ENCODE results near the gene SUMO2. TPM values are rescaled to one million over a fixed set of nuclear protein-coding genes. Genes with fewer than 3 reads are reported as not detected.

The SUMO2 gene
- total and polyA plus RNA-seq, 2 experiments from 2014 or later = 70.8 to 465 TPM

DNA sequence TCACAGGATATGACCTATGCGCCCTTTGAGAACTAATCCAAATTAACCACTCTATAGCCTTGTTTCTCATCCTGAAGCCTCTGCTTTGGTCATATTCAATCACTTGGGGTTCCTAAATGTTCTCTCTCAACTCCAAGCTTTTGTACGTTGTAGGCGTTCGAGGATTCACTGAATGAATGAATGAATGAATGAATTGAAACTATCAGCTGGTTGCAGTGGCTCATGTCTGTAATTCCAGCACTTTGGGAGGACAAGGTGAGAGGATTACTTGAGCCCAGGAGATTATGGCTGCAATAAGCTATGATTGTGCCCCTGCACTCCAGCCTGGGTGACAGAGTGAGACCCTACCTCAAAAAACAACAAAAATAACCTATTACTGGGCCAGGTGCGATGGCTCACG lies 5.9 kb upstream of the SUMO2 start:
- no peak overlapping the region for H2AFZ ChIP-seq
- in situ Hi-C loops (cut with MboI) = no loop called here
- 96% methylated on average over 6 of the region's 6 CpGs for WGBS, 2 experiments (ENCODE audit: low coverage in 1 of 2, low lambda C conversion rate in 2 of 2, missing lambda C conversion rate in 2 of 2)

DNA sequence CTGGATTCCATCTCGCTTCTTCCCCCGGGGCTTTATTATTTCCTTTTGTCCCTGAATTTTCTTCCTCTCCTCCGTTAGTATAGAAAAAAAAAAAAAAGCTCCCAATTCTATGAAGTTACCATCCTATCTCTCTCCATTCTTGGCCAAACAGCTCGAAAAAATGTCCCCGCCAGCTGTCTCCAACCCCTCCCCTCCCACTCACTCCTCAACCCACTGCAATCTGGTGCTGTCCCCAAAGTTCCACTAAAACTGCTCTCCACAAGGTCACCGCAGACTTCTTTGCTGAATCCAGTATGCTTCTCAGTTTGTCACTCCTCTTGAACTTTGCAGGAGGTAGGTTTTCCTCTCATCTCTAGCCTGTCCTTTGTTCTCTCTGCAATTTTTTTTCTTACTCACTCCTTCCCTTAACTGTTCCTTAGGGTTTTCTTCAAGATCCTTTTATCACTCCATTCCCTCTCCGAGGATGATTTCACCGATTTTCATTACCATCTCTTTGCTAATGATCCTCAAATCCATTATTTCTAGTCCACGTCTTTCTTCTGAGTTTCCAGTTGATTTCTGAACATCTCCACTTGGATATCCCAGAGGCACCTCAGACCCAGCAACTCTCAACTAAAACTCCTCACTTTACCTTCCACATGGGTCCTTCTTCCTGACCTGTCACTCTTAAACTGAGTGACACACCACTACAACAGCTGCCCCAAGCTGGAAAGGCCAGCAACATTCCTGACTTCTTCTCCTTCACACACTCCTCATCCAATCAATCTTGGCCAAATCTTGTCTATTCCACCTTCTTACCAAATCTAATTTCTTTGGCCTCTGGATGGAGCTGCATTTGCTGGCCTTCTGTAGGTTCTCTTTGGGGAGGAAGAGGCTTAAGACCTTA lies 1.5 kb upstream of the SUMO2 start:
- H3K4me2 ChIP-seq (ENCODE audit: unreplicated experiment) = no peak overlapping the region
- H3K36me3 ChIP-seq (ENCODE audit: low read depth) = peaks cover 8% of the 10 kb centered on the region; the same call in 1 of the 2 replicates
- H3K4me1 ChIP-seq (ENCODE audit: insufficient read depth) = peaks cover 4% of the 10 kb centered on the region
- H3K9me3 ChIP-seq (ENCODE audit: low read depth) = no peaks in the 10 kb centered on the region
- H4K20me1 ChIP-seq (ENCODE audit: insufficient read depth) = no peaks in the 10 kb centered on the region
- no peaks in the 10 kb centered on the region for H3K9me2 ChIP-seq (ENCODE audit: insufficient read depth)
- in situ Hi-C loops (cut with MboI) = no loop called here
- H3K4me3 ChIP-seq = no peak overlapping the region
- H3K27me3 ChIP-seq (replicated peaks; ENCODE audit: insufficient read depth) = no peaks in the 10 kb centered on the region
- no peak for DNase-seq
- WGBS, 2 experiments (ENCODE audit: low coverage in 1 of 2, low lambda C conversion rate in 2 of 2, missing lambda C conversion rate in 2 of 2) = 95 to 96% methylated on average over 9 of the region's 9 CpGs
- H3K27ac ChIP-seq = no peak overlapping the region
- peaks cover 18% of the 10 kb centered on the region for H3F3A ChIP-seq (ENCODE audit: insufficient read depth)
- no peak overlapping the region for H2AFZ ChIP-seq
- TF ChIP-seq EZH2phosphoT487 (IDR thresholded peaks at IDR 0.05; ENCODE audit: insufficient read depth, low read depth) = no peak
- TF ChIP-seq EZH2 (IDR thresholded peaks at IDR 0.05; ENCODE audit: insufficient read depth, poor library complexity, severe bottlenecking) = no peak
- no peak overlapping the region for H3K9ac ChIP-seq
- H3K79me2 ChIP-seq (ENCODE audit: insufficient read depth) = peaks cover 31% of the 10 kb centered on the region

More for the DNA sequence above, 5.9 kb upstream of the SUMO2 start:
- Histone ChIP-seq H3K9me3 (ENCODE audit: low read depth) (no peaks in the 10 kb centered on the region), H3K4me2 (ENCODE audit: unreplicated experiment) (no peak overlapping the region), H3K36me3 (ENCODE audit: low read depth) (no peaks in the 10 kb centered on the region), H3K9ac (no peak overlapping the region), H3K27ac (no peak overlapping the region), H3F3A (ENCODE audit: insufficient read depth) (peaks cover 6% of the 10 kb centered on the region), H3K4me3 (no peak overlapping the region), H4K20me1 (ENCODE audit: insufficient read depth) (no peaks in the 10 kb centered on the region), H3K27me3 (replicated peaks; ENCODE audit: insufficient read depth) (no peaks in the 10 kb centered on the region), H3K4me1 (ENCODE audit: insufficient read depth) (no peaks in the 10 kb centered on the region), H3K79me2 (ENCODE audit: insufficient read depth) (no peaks in the 10 kb centered on the region), H3K9me2 (ENCODE audit: insufficient read depth) (no peaks in the 10 kb centered on the region)
- no peak for DNase-seq
- TF ChIP-seq EZH2 (IDR thresholded peaks at IDR 0.05; ENCODE audit: insufficient read depth, poor library complexity, severe bottlenecking) = no peak
- no peak for TF ChIP-seq EZH2phosphoT487 (IDR thresholded peaks at IDR 0.05; ENCODE audit: insufficient read depth, low read depth)

DNA sequence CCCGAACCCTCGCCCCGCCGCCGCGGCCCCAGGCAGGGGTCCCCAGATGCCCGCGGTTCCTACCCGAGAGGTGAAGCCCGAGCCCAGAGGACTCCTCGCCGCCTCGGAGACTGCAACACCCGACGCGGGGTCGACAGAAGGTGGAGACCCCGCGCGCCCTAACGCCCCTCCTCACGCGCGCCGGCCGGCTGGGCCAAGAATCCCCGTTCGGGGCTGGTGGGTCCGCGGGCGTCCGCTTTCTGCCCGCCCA lies 515 bp downstream of the SUMO2 start:
- Histone ChIP-seq H2AFZ (peak overlapping the region; percentile 46), H3K79me2 (ENCODE audit: insufficient read depth) (peaks cover 51% of the 10 kb centered on the region)
- in situ Hi-C loops (cut with MboI) = no loop called here

DNA sequence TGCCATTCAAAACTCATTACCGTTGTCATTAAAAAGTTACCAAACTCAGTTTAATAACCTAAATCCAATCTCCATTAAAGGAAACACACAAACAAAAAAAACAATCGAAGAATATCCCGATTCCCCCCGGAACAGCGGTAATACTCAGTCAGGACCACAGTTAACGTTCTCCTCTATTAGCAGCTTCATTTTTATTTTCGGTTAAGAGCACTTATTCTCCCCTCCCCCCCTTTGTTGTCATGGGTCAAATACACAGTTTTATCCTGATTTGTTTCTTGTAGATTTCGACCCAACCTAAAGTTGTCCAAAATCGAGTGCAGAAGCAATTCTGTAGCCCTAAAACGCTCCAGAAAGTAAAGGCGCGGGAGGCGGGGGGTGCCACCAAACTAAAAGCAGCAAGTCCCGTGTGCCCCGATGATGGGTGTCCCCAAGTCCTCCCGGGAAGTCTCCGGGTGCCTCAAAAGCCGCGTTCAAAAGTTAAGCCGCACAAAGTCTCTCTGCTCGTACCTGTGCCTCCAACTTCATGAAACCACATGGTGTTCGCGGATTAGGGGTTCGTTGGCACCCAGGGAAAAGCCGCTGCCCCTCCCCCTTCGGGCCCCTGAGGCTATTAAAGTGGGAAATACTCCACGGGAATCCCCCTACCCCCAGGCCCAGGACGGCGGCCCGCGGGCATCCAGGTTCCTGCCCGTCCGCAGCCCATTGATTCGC lies 996 bp downstream of the SUMO2 start:
- in situ Hi-C loops (cut with MboI) = no loop called here
- Histone ChIP-seq H3K9me3 (ENCODE audit: low read depth) (no peaks in the 10 kb centered on the region), H3K27me3 (replicated peaks; ENCODE audit: insufficient read depth) (no peaks in the 10 kb centered on the region), H3K4me1 (ENCODE audit: insufficient read depth) (peaks cover 4% of the 10 kb centered on the region), H3F3A (ENCODE audit: insufficient read depth) (peaks cover 18% of the 10 kb centered on the region), H2AFZ (peak overlapping the region; percentile 46), H3K36me3 (ENCODE audit: low read depth) (peaks cover 16% of the 10 kb centered on the region), H4K20me1 (ENCODE audit: insufficient read depth) (no peaks in the 10 kb centered on the region), H3K27ac (peak overlapping the region; percentile 92), H3K79me2 (ENCODE audit: insufficient read depth) (peaks cover 56% of the 10 kb centered on the region), H3K9me2 (ENCODE audit: insufficient read depth) (no peaks in the 10 kb centered on the region), H3K4me3 (peak overlapping the region; percentile 91), H3K4me2 (ENCODE audit: unreplicated experiment) (peak overlapping the region; percentile 95), H3K9ac (peak overlapping the region; percentile 93)
- no peak for TF ChIP-seq EZH2phosphoT487 (IDR thresholded peaks at IDR 0.05; ENCODE audit: insufficient read depth, low read depth)
- TF ChIP-seq EZH2 (IDR thresholded peaks at IDR 0.05; ENCODE audit: insufficient read depth, poor library complexity, severe bottlenecking) = no peak
- 1 to 2% methylated on average over 33 of the region's 34 CpGs for WGBS, 2 experiments (ENCODE audit: low coverage in 1 of 2, low lambda C conversion rate in 2 of 2, missing lambda C conversion rate in 2 of 2)
- DNase-seq = peak; percentile 68

More for the DNA sequence above, 515 bp downstream of the SUMO2 start:
- H3K4me1 ChIP-seq (ENCODE audit: insufficient read depth) = peaks cover 4% of the 10 kb centered on the region
- H4K20me1 ChIP-seq (ENCODE audit: insufficient read depth) = no peaks in the 10 kb centered on the region
- peak overlapping the region; percentile 95 for H3K4me2 ChIP-seq (ENCODE audit: unreplicated experiment)
- H3K9me2 ChIP-seq (ENCODE audit: insufficient read depth) = no peaks in the 10 kb centered on the region
- peak overlapping the region; percentile 92 for H3K27ac ChIP-seq
- no peaks in the 10 kb centered on the region for H3K27me3 ChIP-seq (replicated peaks; ENCODE audit: insufficient read depth)
- H3K36me3 ChIP-seq (ENCODE audit: low read depth) = peaks cover 15% of the 10 kb centered on the region; the same call in 1 of the 2 replicates
- H3K4me3 ChIP-seq = peak overlapping the region; percentile 91
- peak overlapping the region; percentile 93 for H3K9ac ChIP-seq
- no peak for TF ChIP-seq EZH2phosphoT487 (IDR thresholded peaks at IDR 0.05; ENCODE audit: insufficient read depth, low read depth)
- no peak for DNase-seq
- 0 to 1% methylated on average over 29 to 30 of the region's 33 CpGs for WGBS, 2 experiments (ENCODE audit: low coverage in 1 of 2, low lambda C conversion rate in 2 of 2, missing lambda C conversion rate in 2 of 2)
- H3F3A ChIP-seq (ENCODE audit: insufficient read depth) = peaks cover 18% of the 10 kb centered on the region
- H3K9me3 ChIP-seq (ENCODE audit: low read depth) = no peaks in the 10 kb centered on the region
